Testis (tissue), 3 donors: ENCODE data around the gene PTPN11. TPM values are rescaled to one million over a fixed set of nuclear protein-coding genes. Genes with fewer than 3 reads are reported as not detected.

ENCODE experiments used
- DNase-seq: peaks from one replicate; pipeline ENCODE4 v3.0.0-alpha.2; 2019
- H3K27ac ChIP-seq, 2 donors: fragments of 200-600 bp; sonication (generic); one replicate each; pipeline ENCODE4 v1.5.1; 2019
- H3K27me3 ChIP-seq: fragments of 200-600 bp; sonication (generic); one replicate; pipeline ENCODE4 v1.5.1; 2019
- H3K36me3 ChIP-seq: fragments of 200-600 bp; sonication (generic); one replicate; pipeline ENCODE4 v1.5.1; 2017; ENCODE audit warnings: low read depth; ENCODE audit errors: missing control alignments
- H3K4me1 ChIP-seq: fragments of 200-600 bp; sonication (generic); one replicate; pipeline ENCODE4 v1.5.1; 2019
- H3K4me3 ChIP-seq, 2 donors: fragments of 200-600 bp; sonication (generic); one replicate each; pipeline ENCODE4 v1.5.1; 2017 to 2019
- H3K9me3 ChIP-seq: fragments of 200-600 bp; sonication (generic); one replicate; pipeline ENCODE4 v1.5.1; 2017
- CTCF ChIP-seq, 3 experiments: fragments of 450-650 bp in 2 of 3; fragments of 200-600 bp in 1 of 3; sonication (generic) in 1 of 3; IDR thresholded peaks; one replicate each; pipeline ENCODE4 v1.5.1; 2016 to 2019; ENCODE audit warnings: antibody characterized with exemption in 3 of 3, mild to moderate bottlenecking in 2 of 3, moderate library complexity in 1 of 3
- POLR2A ChIP-seq: fragments of 450-650 bp; IDR thresholded peaks from one replicate; pipeline ENCODE4 v1.6.1; 2017; ENCODE audit warnings: antibody characterized with exemption, mild to moderate bottlenecking, moderate library complexity
- WGBS, 2 donors: methylation state at CpG; one replicate each; pipeline ENCODE4 v1.1.5; 2018; 5-methylcytosine and 5-hydroxymethylcytosine counted together
- intact Hi-C: fragments of 100-400 bp; cut with DNase I; formaldehyde crosslinking; loops from one replicate; pipeline ENCODE4 v1.15.1; 2023; ENCODE audit warnings: low total_unique reads
- polyA plus RNA-seq: library from polyadenylated mRNA; stranded (reverse); fragments of 350-450 nt; fragmentation: Illumina TruSeq; extraction: RNeasy Lipid Tissue Mini Kit (QIAGEN cat#74804); gene quantifications from one replicate; pipeline ENCODE4 v1.2.3, GENCODE V29; 2014; ENCODE audit warnings: low read depth, low replicate concordance; ENCODE audit not compliant: insufficient read depth
- total RNA-seq, 2 donors: library from RNA; depleted of rRNA; stranded (reverse); fragments of >200 nt; gene quantifications; one replicate each; pipeline ENCODE4 v1.2.3, GENCODE V29; 2016

Gene PTPN11
- total and polyA plus RNA-seq, 3 donors from 2014 or later = 32.0 to 53.0 (median 49.4) TPM

DNA sequence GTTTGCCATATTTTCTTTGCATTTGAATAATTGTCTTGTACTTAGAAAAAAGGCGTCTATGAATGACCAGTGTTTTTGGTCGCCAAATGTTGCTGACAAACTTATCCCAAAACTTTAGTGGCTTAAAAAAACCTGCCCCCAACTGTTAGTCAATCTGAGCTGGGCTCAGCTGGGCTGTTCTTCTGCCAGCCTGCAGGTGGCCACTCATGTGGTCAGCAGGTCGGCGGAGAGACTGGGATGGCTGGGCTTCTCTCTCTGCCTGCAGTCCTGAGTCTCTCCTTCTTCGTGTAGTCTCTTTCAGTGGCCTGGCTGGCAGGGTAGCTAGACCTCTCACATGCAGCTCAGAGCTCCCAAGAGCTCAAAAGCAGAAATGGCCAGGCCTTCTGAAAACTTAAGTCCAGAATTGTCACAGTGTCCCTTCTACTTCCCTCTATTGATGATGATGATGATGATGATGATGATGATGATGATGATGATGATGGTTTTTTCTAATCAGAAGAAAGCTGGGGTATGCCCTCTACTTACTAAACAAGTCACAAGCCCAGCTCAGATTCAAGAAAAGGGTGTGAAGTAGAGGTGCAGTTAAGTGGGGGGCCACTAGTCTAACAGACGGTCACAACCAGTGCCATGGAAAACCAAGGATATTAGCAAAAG lies 87.9 kb downstream of the PTPN11 start:
- intact Hi-C loops = no loop called here
- H3K4me3 ChIP-seq = no peak overlapping the region
- no peak for DNase-seq
- no peaks in the 10 kb centered on the region for H3K36me3 ChIP-seq
- 96 to 97% methylated on average over 6 of the region's 6 CpGs for WGBS, 2 donors
- no peaks in the 10 kb centered on the region for H3K4me1 ChIP-seq
- H3K9me3 ChIP-seq = no peaks in the 10 kb centered on the region
- no peaks in the 10 kb centered on the region for H3K27me3 ChIP-seq
- no peak overlapping the region for H3K27ac ChIP-seq
- no peak for TF ChIP-seq CTCF (IDR thresholded peaks at IDR 0.05)
- TF ChIP-seq POLR2A = no peak

GRCh38 chr12:112513471-112513870 lies 94.7 kb downstream of the PTPN11 start:
- TF ChIP-seq POLR2A = no peak
- TF ChIP-seq CTCF (IDR thresholded peaks at IDR 0.05) = no peak
- WGBS, 2 donors = 92% methylated on average over 2 of the region's 2 CpGs
- Histone ChIP-seq H3K27ac (no peak overlapping the region), H3K4me1 (no peaks in the 10 kb centered on the region), H3K4me3 (no peak overlapping the region), H3K27me3 (no peaks in the 10 kb centered on the region), H3K9me3 (no peaks in the 10 kb centered on the region), H3K36me3 (no peaks in the 10 kb centered on the region)
- DNase-seq = no peak
- intact Hi-C loops = no loop called here

DNA sequence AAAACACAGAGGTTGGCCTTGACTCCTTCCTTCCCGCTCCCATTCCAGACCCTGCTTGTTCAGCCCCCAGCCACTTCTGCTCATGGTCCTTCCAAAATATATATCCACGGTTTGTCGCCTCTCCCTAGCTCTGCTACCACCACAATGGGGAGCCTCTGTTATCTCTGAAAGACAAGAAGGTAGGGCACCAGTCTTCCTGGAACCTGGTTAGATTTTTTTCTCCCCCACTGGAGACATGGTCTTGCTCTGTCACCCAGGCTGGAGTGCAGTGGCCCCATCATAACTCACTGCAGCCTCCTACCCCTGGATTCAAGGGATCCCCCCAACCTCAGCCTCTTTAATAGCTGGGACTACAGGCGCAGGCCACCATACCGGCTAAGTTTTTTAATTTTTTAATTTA lies 95.7 kb downstream of the PTPN11 start:
- intact Hi-C loops = no loop called here
- Histone ChIP-seq H3K9me3 (no peaks in the 10 kb centered on the region), H3K36me3 (no peaks in the 10 kb centered on the region), H3K27ac (no peak overlapping the region), H3K27me3 (no peaks in the 10 kb centered on the region), H3K4me3 (no peak overlapping the region), H3K4me1 (no peaks in the 10 kb centered on the region)
- WGBS, 2 donors = 90 to 92% methylated on average over 5 of the region's 5 CpGs
- DNase-seq = no peak
- no peak for TF ChIP-seq POLR2A
- TF ChIP-seq CTCF (IDR thresholded peaks at IDR 0.05) = no peak

- WGBS, 2 donors = 82 to 83% methylated on average over 9 of the region's 9 CpGs
- TF ChIP-seq POLR2A (no peak), CTCF (IDR thresholded peaks at IDR 0.05) (no peak)
- intact Hi-C loops = no loop called here
- H3K27ac ChIP-seq = no peak overlapping the region
- H3K4me1 ChIP-seq = no peaks in the 10 kb centered on the region
- H3K36me3 ChIP-seq = no peaks in the 10 kb centered on the region
- H3K4me3 ChIP-seq = no peak overlapping the region
- H3K27me3 ChIP-seq = no peaks in the 10 kb centered on the region
- no peaks in the 10 kb centered on the region for H3K9me3 ChIP-seq
- no peak for DNase-seq
Observed at GRCh38 chr12:112514926-112515642, 96.3 kb downstream of the PTPN11 start.
